Cardiac fibroblast (primary cell): Measurements from ENCODE around the gene PITPNM3.

ENCODE experiments used
- DNase-seq, 2 donors: peaks; one replicate each; pipeline versions ENCODE4 v3.0.0 to v3.0.0-alpha.2; 2010; ENCODE audit warnings: low read depth in 2 of 2
- H3K4me3 ChIP-seq, 2 donors: replicated peaks in 1 of 2; 1 replicate in 1 of 2; 2 replicates in 1 of 2; pipeline ENCODE4 v1.5.1; 2011; ENCODE audit warnings: low read depth in 2 of 2, low read length in 2 of 2, mild to moderate bottlenecking in 2 of 2, moderate library complexity in 1 of 2
- TF ChIP-seq, protein P1 (sequence below): IDR thresholded peaks from one replicate; pipeline ENCODE4 v1.5.1; 2011; ENCODE audit warnings: low read depth, mild to moderate bottlenecking, low read length, inconsistent platforms

PITPNM3 gene

DNA sequence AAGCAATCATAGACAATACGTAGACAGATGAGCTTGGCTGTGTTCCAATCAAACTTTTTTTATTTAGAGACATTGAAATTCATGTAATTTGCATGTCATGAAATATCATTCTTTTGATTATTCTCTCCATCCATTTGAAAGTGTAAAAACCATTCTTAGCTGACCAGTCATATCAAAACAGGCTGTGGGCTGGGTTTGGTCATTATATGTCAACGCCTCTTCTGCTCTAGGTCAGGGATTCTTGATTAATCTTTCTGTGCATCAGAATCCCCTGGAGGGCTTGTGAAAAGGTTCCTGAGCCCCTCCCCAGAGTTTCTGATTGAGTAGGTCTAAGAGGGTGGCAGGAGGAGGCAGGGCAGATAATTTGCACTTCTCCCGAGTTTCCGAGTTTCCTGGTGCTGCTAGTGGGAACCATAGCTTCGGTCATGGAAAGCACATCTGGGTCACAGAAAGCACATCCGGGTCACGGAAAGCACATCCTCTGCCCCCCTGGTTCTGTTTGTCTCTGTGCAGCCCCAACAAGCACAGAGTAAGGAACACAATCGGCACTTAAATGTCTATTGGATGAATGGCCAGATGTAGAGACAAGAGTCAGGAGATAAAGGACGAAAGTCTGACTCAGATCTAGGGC is 95.7 kb downstream of the PITPNM3 start:
- H3K4me3 ChIP-seq = no peak overlapping the region
- TF ChIP-seq, protein P1, sequence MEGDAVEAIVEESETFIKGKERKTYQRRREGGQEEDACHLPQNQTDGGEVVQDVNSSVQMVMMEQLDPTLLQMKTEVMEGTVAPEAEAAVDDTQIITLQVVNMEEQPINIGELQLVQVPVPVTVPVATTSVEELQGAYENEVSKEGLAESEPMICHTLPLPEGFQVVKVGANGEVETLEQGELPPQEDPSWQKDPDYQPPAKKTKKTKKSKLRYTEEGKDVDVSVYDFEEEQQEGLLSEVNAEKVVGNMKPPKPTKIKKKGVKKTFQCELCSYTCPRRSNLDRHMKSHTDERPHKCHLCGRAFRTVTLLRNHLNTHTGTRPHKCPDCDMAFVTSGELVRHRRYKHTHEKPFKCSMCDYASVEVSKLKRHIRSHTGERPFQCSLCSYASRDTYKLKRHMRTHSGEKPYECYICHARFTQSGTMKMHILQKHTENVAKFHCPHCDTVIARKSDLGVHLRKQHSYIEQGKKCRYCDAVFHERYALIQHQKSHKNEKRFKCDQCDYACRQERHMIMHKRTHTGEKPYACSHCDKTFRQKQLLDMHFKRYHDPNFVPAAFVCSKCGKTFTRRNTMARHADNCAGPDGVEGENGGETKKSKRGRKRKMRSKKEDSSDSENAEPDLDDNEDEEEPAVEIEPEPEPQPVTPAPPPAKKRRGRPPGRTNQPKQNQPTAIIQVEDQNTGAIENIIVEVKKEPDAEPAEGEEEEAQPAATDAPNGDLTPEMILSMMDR = no peak
- DNase-seq = no peak

DNA sequence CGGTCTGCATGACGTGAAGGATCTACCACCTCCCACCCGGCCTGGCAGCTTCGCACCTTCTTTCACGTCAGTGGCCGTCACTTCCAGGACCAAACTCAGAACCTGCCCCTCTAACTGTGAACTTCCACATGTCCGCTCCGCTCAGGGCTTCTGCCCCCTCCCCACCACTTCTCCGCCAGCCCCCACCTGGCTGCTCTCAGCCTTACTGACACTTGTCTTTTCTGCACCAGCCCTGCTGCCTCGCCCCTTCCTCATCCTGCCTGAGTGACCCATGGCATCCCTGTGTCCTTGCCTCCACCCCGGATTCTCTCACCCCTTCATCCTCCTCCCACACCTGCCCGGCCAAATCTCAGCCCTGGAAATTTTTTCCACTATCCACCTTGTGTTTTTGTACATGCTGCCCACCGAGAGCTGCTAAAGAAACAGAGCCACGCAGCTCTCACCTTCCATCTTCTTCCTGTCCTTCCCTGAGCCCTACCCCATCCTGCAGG is 97.8 kb downstream of the PITPNM3 start:
- DNase-seq = no peak
- no peak overlapping the region for H3K4me3 ChIP-seq
- TF ChIP-seq, protein P1 = no peak

DNA sequence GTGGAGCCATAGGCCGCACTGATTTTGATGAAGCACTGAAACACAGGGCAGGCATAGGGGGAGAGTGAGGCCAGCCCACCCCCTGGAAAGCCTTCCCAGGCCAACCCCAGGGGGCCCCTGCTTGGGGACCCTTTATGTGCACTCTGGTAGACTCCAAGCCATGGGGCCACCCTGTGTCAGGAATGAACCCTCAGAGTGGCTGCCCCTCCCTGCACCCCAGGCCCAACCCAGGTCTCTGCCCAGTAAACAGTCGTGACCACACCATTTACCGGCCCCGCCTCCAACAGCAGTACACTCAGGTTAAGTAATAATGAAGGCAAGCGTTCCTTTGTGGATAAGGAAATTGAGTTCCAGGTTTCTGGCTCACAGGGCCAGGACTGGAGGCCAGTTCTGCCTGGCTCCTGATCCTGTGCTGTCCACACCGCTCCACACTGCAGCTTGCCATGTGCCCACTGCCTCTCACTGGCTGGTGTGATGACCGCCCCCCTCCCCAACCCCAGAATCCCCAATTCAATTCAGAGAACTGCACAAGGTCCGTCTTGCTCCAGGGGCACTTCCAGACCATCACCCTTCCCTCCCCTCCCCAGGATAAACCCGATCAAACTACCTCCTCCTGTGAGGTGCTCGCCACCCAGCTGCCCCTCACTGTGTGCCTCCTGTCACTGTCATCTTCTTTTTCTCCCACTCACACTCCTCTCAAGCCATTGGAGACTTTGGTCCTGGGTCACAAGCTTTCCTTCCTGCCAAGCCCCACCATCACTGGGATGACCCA is 98.5 kb downstream of the PITPNM3 start:
- no peak for DNase-seq
- H3K4me3 ChIP-seq = no peak overlapping the region
- TF ChIP-seq, protein P1 = no peak

DNA sequence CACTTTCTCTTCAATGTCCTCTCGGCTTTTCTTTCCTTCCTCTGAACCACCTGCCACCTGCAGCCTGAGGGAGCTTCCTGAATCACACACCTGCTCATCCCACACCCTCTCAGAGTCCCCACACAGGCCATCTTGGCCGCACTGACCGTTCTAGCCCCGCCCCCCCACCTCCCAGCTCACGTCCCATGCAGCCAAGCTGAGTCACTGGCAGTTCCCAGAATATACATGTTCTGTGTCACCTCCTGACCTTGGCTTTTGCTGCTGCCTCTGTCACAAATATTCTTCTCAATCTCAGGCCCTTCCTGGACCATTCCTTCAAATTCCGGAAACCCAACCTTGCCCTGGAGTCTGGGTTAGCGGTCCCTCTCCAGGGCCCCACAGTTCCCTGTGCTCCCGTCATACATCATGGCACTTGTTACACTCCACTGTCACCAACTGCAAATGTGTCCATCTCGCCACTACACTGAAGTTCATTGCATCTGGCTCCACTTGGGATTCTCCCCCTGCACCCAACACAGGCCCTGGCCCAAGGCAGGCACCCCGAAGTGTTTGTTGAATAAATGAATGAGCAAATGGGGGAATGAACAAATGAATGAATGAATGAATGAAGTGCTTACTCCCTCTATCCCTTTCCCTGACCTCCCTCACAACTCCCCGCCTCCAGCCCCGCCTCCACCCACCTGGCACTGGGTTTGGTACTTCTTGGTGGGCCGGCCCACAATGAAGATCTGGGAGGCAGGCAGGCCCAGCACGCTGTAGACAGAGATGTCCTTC is 99.3 kb downstream of the PITPNM3 start:
- peak; percentile 65 to 70 for DNase-seq
- H3K4me3 ChIP-seq = no peak overlapping the region
- TF ChIP-seq, protein P1 = no peak

DNA sequence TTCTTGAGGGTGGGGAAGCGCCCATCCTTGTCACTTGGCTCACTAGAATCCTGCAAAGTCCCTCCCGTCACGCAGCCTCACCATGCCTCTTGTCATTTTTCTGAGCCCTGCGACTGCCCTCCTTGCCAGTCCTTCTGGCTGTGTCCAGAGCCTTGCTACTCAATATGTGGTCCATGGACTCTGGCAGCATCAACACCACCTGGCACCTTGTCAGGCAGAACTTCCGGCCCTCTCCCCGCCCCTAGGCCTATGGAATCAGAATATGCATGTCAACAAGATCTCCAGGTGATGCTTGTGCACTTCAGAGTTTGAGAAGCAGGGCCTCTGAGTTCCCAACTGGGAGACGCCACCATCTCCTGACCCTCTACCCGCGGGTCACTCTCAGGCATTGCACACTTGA is 100.0 kb downstream of the PITPNM3 start:
- DNase-seq = no peak
- TF ChIP-seq, protein P1 = no peak
- H3K4me3 ChIP-seq = no peak overlapping the region

DNA sequence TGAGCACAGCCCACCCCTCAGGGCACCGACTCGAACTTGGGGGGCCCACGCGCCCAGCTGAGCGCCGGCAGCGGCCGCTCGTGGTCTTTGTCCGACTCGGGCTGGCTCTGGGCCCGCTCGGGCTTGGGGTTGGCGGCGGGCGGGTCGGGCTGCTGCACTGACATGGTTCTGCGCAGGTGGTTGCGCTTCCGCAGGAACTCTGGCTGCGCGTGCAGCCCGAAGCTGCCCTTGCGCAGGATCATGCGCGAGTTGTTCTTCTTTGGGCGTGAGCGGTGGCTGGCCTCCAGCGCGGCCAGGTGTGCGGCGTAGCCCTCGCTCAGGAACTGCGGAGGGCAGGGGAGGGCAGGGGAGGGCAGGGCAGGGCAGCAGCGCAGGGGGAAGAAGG is 101.0 kb downstream of the PITPNM3 start:
- TF ChIP-seq, protein P1 = no peak
- peak in 1 of 2 donors; percentile 35 for DNase-seq
- peak overlapping the region in 1 of 2 donors; percentile 21 for H3K4me3 ChIP-seq
